GM21717 (cell line): Measurements from ENCODE around the gene DHRS7.

Experiments
- ATAC-seq: cut with Tn5 transposase; IDR thresholded peaks from one replicate; pipeline ENCODE4 v1.9.1; 2021; ENCODE audit warnings: mild to moderate bottlenecking, moderate library complexity; ENCODE audit not compliant: unreplicated experiment

Gene DHRS7

GRCh38 chr14:60184905-60185555, 19.8 kb upstream of the DHRS7 start:
- ATAC-seq = no peak

- ATAC-seq = peak; percentile 39
Measured at GRCh38 chr14:60184146-60184904, 19.1 kb upstream of the DHRS7 start.

- peak; percentile 35 for ATAC-seq
Measured at GRCh38 chr14:60183741-60184140, 18.5 kb upstream of the DHRS7 start.

GRCh38 chr14:60183138-60183537, 17.9 kb upstream of the DHRS7 start:
- ATAC-seq = no peak

- no peak for ATAC-seq
Measured at GRCh38 chr14:60179431-60179869, 14.3 kb upstream of the DHRS7 start.

GRCh38 chr14:60178820-60179219, 13.6 kb upstream of the DHRS7 start:
- no peak for ATAC-seq

GRCh38 chr14:60178164-60178563, 13.0 kb upstream of the DHRS7 start:
- ATAC-seq = no peak

GRCh38 chr14:60175255-60175902, 10.2 kb upstream of the DHRS7 start:
- ATAC-seq = no peak

- ATAC-seq = no peak
Measured at GRCh38 chr14:60174352-60175254, 9.4 kb upstream of the DHRS7 start.

- no peak for ATAC-seq
Measured at GRCh38 chr14:60171690-60172089, 6.5 kb upstream of the DHRS7 start.

- ATAC-seq = no peak
Measured at GRCh38 chr14:60170948-60171347, 5.8 kb upstream of the DHRS7 start.

- no peak for ATAC-seq
Measured at GRCh38 chr14:60169722-60170121, 4.5 kb upstream of the DHRS7 start.

GRCh38 chr14:60166142-60166541, 944 bp upstream of the DHRS7 start:
- no peak for ATAC-seq

GRCh38 chr14:60165547-60165876, 314 bp upstream of the DHRS7 start:
- ATAC-seq = peak; percentile 6

- ATAC-seq = peak; percentile 1
Measured at GRCh38 chr14:60164404-60164711, 840 bp downstream of the DHRS7 start.

GRCh38 chr14:60163693-60164092, 1.5 kb downstream of the DHRS7 start:
- no peak for ATAC-seq

- no peak for ATAC-seq
Measured at GRCh38 chr14:60161196-60162107, 3.7 kb downstream of the DHRS7 start.

GRCh38 chr14:60160422-60160821, 4.8 kb downstream of the DHRS7 start:
- no peak for ATAC-seq

GRCh38 chr14:60154671-60155070, 10.5 kb downstream of the DHRS7 start:
- ATAC-seq = no peak

- no peak for ATAC-seq
Measured at GRCh38 chr14:60153991-60154390, 11.2 kb downstream of the DHRS7 start.
